GM23338 (cell line): ENCODE data around the gene CPNE8. TPM values are rescaled to one million over a fixed set of nuclear protein-coding genes. Genes with fewer than 3 reads are reported as not detected.

Experiments
- ATAC-seq: fragments of 200-7000 bp; cut with Tn5 transposase; 3 replicates; pipeline ENCODE4 v1.9.1; 2020
- DNase-seq: peaks from one replicate; pipeline ENCODE4 v3.0.0-alpha.2; 2015; ENCODE audit warnings: low spot score
- H2AFZ ChIP-seq: fragments of 200-600 bp; sonication (generic); 2 replicates; pipeline ENCODE4 v1.8.0; 2016; ENCODE audit warnings: antibody characterized with exemption, mild to moderate bottlenecking, moderate library complexity
- H3F3A ChIP-seq: fragments of 200-600 bp; sonication (generic); replicated peaks from 2 replicates; pipeline ENCODE4 v1.8.0; 2017; ENCODE audit warnings: antibody characterized with exemption, mixed run types, low read depth
- H3K27ac ChIP-seq: fragments of 200-600 bp; sonication (generic); 2 replicates; pipeline ENCODE4 v1.6.1; 2016; ENCODE audit warnings: low read depth
- H3K27me3 ChIP-seq: fragments of 200-600 bp; sonication (generic); 2 replicates; pipeline ENCODE4 v1.8.0; 2016; ENCODE audit warnings: mild to moderate bottlenecking, mixed run types, moderate library complexity; ENCODE audit not compliant: insufficient read depth
- H3K36me3 ChIP-seq: fragments of 200-600 bp; sonication (generic); 2 replicates; pipeline ENCODE4 v1.8.0; 2016; ENCODE audit warnings: mild to moderate bottlenecking; ENCODE audit not compliant: insufficient read depth
- H3K4me1 ChIP-seq: fragments of 200-600 bp; sonication (generic); 2 replicates; pipeline ENCODE4 v1.8.0; 2016; ENCODE audit warnings: mild to moderate bottlenecking, moderate library complexity; ENCODE audit not compliant: insufficient read depth
- H3K4me2 ChIP-seq: fragments of 200-600 bp; sonication (generic); 2 replicates; pipeline ENCODE4 v1.7.1; 2017; ENCODE audit warnings: mixed run types
- H3K4me3 ChIP-seq: fragments of 200-600 bp; sonication (generic); 2 replicates; pipeline ENCODE4 v1.6.1; 2016; ENCODE audit warnings: mixed run types
- H3K79me2 ChIP-seq: fragments of 200-600 bp; sonication (generic); replicated peaks from 2 replicates; pipeline ENCODE4 v1.8.0; 2017; ENCODE audit warnings: mild to moderate bottlenecking; ENCODE audit not compliant: insufficient read depth
- H3K9me2 ChIP-seq: fragments of 200-600 bp; sonication (generic); 2 replicates; pipeline ENCODE4 v1.8.0; 2017; ENCODE audit not compliant: insufficient read depth
- H4K20me1 ChIP-seq: fragments of 200-600 bp; sonication (generic); replicated peaks from 2 replicates; pipeline ENCODE4 v1.8.0; 2017; ENCODE audit warnings: mild to moderate bottlenecking; ENCODE audit not compliant: insufficient read depth
- H3K27ac Mint-ChIP-seq: 2 replicates; pipeline ENCODE4 v1.8.0; 2020; ENCODE audit warnings: inconsistent platforms, mild to moderate bottlenecking, moderate library complexity, mixed read lengths
- H3K27me3 Mint-ChIP-seq: 3 replicates; pipeline ENCODE4 v1.8.0; 2022; ENCODE audit warnings: low read depth, mild to moderate bottlenecking, moderate library complexity, mixed read lengths, inconsistent platforms; ENCODE audit not compliant: insufficient read depth, poor library complexity
- H3K36me3 Mint-ChIP-seq: 3 replicates; pipeline ENCODE4 v1.8.0; 2021; ENCODE audit warnings: low read depth, mild to moderate bottlenecking, inconsistent platforms, moderate library complexity, mixed read lengths
- H3K4me1 Mint-ChIP-seq: 3 replicates; pipeline ENCODE4 v1.8.0; 2020; ENCODE audit warnings: mild to moderate bottlenecking, inconsistent platforms, mixed read lengths
- H3K4me3 Mint-ChIP-seq: 3 replicates; pipeline ENCODE4 v1.8.0; 2021; ENCODE audit warnings: moderate library complexity, mild to moderate bottlenecking, inconsistent platforms, mixed read lengths
- H3K9me3 Mint-ChIP-seq: 3 replicates; pipeline ENCODE4 v1.8.0; 2020; ENCODE audit warnings: moderate library complexity, mild to moderate bottlenecking, inconsistent platforms, mixed read lengths
- ETS1 ChIP-seq: IDR thresholded peaks from 2 replicates; pipeline ENCODE4 v1.6.1; 2016; ENCODE audit warnings: antibody characterized with exemption
- JUNB ChIP-seq: IDR thresholded peaks from one replicate; pipeline ENCODE4 v1.6.1; 2016; ENCODE audit warnings: antibody characterized with exemption; ENCODE audit not compliant: unreplicated experiment
- NANOG ChIP-seq: IDR thresholded peaks from 2 replicates; pipeline ENCODE4 v1.6.1; 2016; ENCODE audit warnings: antibody characterized with exemption, borderline replicate concordance
- POLR2AphosphoS5 ChIP-seq: IDR thresholded peaks from 2 replicates; pipeline ENCODE4 v1.6.1; 2016; ENCODE audit warnings: antibody characterized with exemption, low read depth
- REST ChIP-seq: IDR thresholded peaks from one replicate; pipeline ENCODE4 v1.6.1; 2018; ENCODE audit warnings: antibody characterized with exemption; ENCODE audit not compliant: unreplicated experiment
- STAT1 ChIP-seq: IDR thresholded peaks from one replicate; pipeline ENCODE4 v1.6.1; 2016; ENCODE audit warnings: antibody characterized with exemption; ENCODE audit not compliant: unreplicated experiment
- ZNF114 ChIP-seq: fragments of 250-450 bp; sonication (Bioruptor Pico); IDR thresholded peaks from 2 replicates; pipeline ENCODE4 v1.5.0; 2020; ENCODE audit warnings: mild to moderate bottlenecking, moderate library complexity
- ZNF331 ChIP-seq: fragments of 250-450 bp; sonication (Bioruptor Pico); IDR thresholded peaks from 2 replicates; pipeline ENCODE4 v1.5.0; 2020; ENCODE audit warnings: low read depth, mild to moderate bottlenecking, moderate library complexity
- polyA plus RNA-seq: library from polyadenylated mRNA; unstranded; fragments of >200 nt; fragmentation: Nextera tagmentation; extraction: Ambion mirVana; gene quantifications from 2 replicates; pipeline ENCODE4 v1.2.1, GENCODE V29; 2016
- total RNA-seq: library from RNA; depleted of rRNA; stranded (reverse); fragments of >200 nt; shearing (Covaris generic); gene quantifications from 2 replicates; pipeline ENCODE4 v1.2.3, GENCODE V29; 2014

CPNE8 gene
- total and polyA plus RNA-seq, 2 experiments from 2014 or later, result 8.7 to 10.1 TPM

GRCh38 chr12:38898001-38898684, 7.2 kb downstream of the CPNE8 start (continued):
- TF ChIP-seq ETS1 (no peak), POLR2AphosphoS5 (no peak), NANOG (no peak)

GRCh38 chr12:38895446-38895845, 9.9 kb downstream of the CPNE8 start:
- TF ChIP-seq POLR2AphosphoS5 (no peak), REST (no peak), STAT1 (no peak), ZNF331 (CRISPR knock-in tag) (no peak), ETS1 (no peak), JUNB (no peak)
- Histone ChIP-seq H3K27me3 (no peaks in the 10 kb centered on the region), H3K79me2 (peaks cover 11% of the 10 kb centered on the region), H2AFZ (no peak overlapping the region), H3K36me3 (no peaks in the 10 kb centered on the region; the same call in 1 of the 2 replicates), H3K4me3 (no peak overlapping the region), H3K9me2 (no peaks in the 10 kb centered on the region), H3K4me2 (no peak overlapping the region), H4K20me1 (no peaks in the 10 kb centered on the region), H3K27ac (no peak overlapping the region), H3F3A (no peaks in the 10 kb centered on the region), H3K4me1 (peaks cover 19% of the 10 kb centered on the region)
- Mint-ChIP-seq H3K36me3 (peaks cover 7% of the 10 kb centered on the region), H3K27me3 (peaks cover 1% of the 10 kb centered on the region), H3K27ac (no peak overlapping the region), H3K4me3 (no peak overlapping the region), H3K9me3 (peaks cover 14% of the 10 kb centered on the region), H3K4me1 (peaks cover 19% of the 10 kb centered on the region)
- no peak for ATAC-seq
- no peak for DNase-seq

- peaks cover 11% of the 10 kb centered on the region for H3K4me1 ChIP-seq
- H3K9me2 ChIP-seq, result no peaks in the 10 kb centered on the region; the same call in 1 of the 2 replicates
- Mint-ChIP-seq H3K27me3 (no peaks in the 10 kb centered on the region), H3K4me1 (peaks cover 9% of the 10 kb centered on the region), H3K4me3 (no peak overlapping the region), H3K36me3 (peaks cover 7% of the 10 kb centered on the region), H3K27ac (no peak overlapping the region), H3K9me3 (peaks cover 14% of the 10 kb centered on the region)
- no peak overlapping the region for H3K4me3 ChIP-seq
- no peaks in the 10 kb centered on the region; the same call in 1 of the 2 replicates for H3K79me2 ChIP-seq
- H3K4me2 ChIP-seq, result no peak overlapping the region
- H2AFZ ChIP-seq, result no peak overlapping the region
- DNase-seq (no peak), ATAC-seq (no peak)
- H4K20me1 ChIP-seq, result no peaks in the 10 kb centered on the region
- no peak overlapping the region for H3K27ac ChIP-seq
- H3F3A ChIP-seq, result no peaks in the 10 kb centered on the region
- no peaks in the 10 kb centered on the region for H3K27me3 ChIP-seq
- TF ChIP-seq ZNF114 (CRISPR knock-in tag) (no peak), ETS1 (no peak), JUNB (no peak), STAT1 (no peak)
- H3K36me3 ChIP-seq, result no peaks in the 10 kb centered on the region; the same call in 1 of the 2 replicates
Observed at GRCh38 chr12:38892976-38893375, 12.4 kb downstream of the CPNE8 start.
